Medulla oblongata (tissue), 1 donor: ENCODE data around the gene LALBA.
"Not testable (repeated sequence)": the region's sequence is repeated elsewhere in the genome, so short reads cannot be mapped to it uniquely, and the experiment has no call there.

ENCODE experiments used
- DNase-seq: peaks from one replicate; pipeline ENCODE4 v3.0.0-alpha.2; 2015; ENCODE audit errors: extremely low spot score

LALBA gene

GRCh38 chr12:48569946-48570345 lies at the start of gene LALBA:
Gene LALBA (minus strand): TSS chr12:48570046. CDS start chr12:48570020, 26 bp downstream.
- no peak for DNase-seq

DNA sequence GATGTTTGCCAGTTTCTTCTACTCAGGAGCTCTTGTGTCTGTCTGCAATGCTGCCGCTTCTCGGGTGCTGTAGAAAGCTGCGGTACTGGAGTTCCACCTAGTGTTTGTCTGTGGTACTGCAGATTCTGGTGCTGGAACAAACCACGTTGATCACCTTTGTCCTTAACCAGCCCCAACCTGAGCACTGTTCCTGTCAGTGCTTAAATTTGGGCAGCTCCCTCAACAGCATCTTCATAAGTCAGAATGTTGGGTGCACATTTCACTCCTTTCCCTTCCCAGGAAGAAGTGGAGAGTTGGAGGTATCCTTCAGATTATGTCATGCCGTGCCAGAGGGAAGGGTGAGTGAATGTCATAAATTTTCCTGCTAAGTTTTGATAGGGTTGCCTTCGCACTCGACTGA lies 48.7 kb upstream of the LALBA start:
- DNase-seq, result peak; percentile 85

DNA sequence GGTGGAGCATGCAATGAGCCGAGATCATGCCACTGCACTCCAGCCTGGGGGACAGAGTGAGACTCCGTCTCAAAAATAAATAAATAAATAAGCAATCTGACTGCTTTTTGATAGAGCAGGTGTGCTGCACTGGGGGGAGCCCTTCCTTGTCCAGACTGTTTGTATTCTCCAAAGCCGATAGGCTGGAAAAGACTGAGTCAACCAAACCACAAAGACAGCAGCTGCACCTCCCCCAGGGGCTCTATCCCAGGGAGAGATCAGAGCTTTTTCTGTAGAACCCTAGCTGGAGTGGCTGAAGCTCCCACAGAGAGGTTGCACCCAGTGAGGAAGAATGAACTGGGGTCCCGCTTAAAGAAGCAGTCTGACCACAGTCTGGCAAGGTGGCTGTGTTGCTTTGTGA lies 45.8 kb upstream of the LALBA start:
- no peak for DNase-seq

DNA sequence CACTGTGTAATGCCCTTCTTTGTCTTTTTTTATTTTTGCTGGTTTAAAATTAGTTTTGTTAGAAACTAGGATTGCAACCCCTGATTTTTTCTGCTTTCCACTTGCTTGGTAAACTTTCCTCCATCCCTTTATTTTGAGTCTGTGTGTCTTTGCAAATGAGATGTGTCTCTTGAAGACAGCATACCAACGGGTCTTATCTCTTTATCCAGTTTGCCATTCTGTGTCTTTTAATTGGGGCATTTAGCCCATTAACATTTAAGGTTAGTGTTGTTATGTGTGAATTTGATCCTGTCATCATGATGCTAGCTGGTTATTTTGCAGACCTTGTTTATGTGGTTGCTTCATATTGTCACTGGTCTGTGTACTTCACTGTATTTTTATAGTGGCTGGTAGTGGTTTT lies 43.5 kb upstream of the LALBA start:
- DNase-seq, result no peak

DNA sequence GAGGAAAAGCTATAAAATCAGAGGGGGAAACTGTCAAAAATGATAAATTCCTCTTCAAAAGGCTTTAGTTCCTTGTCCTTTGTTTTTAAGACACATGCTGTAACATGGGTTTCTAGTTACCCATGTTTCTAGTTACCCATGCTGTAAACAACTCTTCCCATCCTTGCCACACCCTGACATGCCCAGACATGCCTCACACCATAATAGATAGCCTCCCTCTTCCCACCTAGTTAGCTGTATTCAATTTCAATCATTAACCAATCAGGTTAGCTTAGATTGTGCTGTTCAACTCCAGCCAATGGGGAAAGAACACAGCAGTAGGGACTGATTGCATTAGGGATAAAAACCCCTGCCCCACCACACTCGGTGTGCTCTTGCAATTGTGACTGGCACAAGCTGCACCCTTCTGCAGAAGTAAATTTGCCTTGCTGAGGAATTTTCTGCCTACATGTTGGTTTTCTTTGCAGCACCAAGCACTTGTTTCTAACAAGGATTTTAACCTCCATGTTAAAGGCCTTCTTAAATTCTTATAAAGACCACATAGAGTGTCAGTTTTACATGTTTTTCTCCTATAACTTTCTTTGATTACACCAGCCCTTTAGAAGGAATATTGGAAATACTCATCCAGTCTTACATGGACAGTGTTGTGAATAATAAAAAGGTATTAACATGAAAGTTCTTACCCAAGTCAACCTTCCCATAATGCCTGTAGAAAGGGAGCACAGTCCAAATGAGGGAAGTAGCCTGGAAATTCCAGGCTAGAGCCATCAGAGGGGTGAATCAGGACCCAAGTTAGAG lies 32.5 kb upstream of the LALBA start:
- DNase-seq, result no peak

DNA sequence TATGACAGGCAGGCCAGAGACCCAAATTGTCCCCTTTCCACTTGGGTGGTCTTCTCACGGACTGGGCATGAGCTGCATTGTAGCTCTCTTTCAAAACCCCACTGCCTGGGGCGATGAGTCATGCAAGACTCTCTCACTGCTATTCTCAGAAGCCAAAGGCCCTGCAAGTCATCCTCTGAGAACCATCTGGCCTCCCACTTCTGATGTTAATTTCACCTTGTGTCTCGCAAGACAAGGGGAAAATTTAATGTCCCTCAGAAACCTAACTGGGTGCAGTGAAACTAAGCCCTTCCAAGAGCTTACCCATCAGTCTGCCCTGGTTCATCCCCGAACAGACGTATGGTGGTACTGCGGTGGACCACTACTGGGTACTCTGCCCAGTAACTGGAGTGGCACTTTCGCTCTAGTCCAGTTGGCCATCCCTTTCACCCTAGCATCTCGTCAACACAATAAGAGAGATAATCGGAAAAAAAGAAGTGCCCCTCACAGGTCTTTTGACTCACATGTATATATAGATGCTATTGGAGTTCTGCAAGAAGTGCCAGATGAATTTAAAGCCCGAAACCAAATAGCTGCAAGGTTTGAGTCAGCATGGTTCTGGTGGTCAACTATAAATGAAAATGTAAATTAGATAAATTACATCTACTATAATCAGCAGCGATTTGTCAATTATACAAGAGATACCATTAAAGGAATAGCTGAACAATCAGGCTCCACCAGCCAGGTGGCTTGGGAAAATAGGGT lies 31.3 kb upstream of the LALBA start:
- DNase-seq, result no peak

DNA sequence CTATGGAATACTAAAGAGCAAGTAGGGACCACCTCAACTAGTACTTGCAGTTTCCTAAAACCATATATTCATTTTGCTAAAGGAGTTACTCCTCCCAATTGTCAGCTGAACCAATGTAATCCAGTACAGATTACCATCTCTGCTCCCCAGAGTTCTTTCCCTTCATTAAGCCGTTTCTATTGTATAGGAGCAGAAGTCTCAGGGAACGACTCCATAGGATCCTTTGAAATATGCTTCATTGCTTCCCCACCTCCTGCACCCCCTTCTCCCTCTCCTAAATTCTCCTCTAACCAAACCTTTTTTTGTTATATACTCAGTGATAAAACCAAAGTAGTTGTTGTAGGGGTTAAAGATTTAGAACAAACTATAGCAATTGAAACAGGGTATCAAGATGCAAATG lies 30.7 kb upstream of the LALBA start:
- DNase-seq, result no peak

DNA sequence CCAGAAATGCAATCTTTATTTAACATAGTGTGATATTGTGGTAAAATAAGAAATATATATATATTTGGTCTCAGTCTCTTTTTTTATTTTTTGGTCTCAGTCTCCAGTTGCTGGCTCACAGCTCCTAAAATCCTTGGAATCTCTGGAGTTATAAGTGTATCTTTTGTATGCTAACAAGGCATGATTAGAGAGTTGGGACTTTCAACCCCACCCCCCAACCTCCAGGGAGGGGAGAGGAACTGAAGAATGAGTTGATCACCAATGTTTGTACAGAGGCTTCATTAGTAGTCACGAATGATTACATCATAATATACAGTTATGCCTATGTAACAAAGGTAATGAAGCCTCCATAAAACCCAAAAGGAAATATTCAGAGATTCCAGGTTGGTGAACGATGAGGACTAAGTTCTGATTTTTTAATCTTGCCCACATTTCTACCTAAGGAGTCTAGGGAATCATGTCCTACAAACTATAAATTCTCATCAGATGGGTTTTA lies 22.8 kb upstream of the LALBA start:
- no peak for DNase-seq

DNA sequence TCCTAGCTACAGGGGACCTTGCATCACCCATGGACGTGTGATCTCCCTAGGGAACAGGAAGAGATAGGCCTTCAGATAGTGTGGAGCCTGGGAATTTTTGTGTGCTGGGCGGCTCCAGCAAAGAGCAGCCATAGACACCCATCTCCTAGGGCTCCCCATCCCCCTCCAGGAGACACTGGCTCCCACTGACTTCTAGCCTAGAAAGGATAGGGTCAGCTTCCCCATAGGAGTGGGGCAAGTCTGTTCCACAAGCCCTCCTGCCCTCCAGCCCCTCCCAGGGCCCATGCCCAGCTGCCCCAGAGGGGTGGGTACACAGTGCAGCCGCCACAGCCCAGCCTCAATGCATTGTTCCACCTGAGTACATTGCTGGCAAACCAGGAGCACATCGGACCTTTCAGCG lies 16.5 kb upstream of the LALBA start:
- no peak for DNase-seq

- DNase-seq, result no peak
These were observed 13.9 kb upstream of the LALBA start for GRCh38 chr12:48583728-48584127.

DNA sequence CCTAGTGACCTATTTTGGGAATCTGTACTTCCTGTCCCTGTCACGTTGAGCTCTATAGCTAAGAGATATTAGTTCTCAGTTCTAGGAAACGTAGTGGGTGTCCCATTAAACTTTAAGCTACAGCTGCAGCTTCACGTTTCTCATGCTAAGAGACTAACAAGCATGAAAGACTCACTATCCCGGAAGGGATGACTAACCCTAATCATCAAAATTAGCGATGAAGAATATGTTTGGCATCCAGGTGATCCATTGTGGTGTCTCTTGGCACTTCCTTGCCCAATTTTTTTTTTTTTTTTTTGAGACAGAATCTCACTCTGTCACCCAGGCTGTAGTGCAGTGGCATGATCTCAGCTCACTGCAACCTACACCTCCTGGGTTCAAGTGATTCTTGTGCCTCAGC lies 11.0 kb upstream of the LALBA start:
- no peak for DNase-seq

- peak; percentile 80 for DNase-seq
These were observed 2.5 kb upstream of the LALBA start for GRCh38 chr12:48572326-48572725.

DNA sequence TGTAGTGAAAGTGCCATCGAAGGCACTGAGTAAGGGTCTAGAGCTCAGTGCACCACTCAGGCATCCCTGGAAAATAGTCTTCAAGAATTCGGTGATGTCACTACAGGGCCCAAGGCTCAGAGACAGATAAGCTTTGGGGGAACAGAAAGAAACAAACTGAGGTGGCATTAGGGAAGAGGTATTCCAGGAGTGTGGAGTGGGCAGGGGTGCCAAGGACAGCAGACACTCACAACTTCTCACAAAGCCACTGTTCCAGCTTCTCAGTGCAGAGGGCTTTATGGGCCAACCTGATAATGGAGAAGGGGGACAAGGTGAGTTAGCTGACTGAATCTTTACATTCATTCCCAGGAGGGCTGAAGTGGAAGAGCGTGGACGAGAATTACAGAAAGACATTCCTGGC lies 2.1 kb downstream of the LALBA start:
- DNase-seq, result no peak

GRCh38 chr12:48557919-48558318 lies 11.9 kb downstream of the LALBA start:
- no peak for DNase-seq

DNA sequence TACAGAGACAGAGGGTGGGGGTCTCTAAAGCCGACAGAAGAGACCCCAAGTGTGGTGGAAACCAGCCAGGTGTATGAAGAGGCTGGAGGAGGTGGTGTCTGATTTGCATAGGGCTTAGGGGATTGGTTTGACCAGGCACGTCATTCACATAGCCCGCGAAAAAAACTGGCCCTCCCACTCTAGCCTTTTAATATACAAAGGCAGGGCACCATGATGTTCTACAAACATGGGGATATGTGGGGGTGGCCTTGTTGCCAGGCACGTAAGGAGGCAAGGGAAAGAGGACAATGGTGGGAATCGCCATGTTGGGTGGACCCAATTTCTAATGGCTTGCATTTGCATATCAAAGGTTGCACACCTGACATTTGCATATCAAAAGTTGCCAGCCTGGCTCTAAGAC lies 13.2 kb downstream of the LALBA start:
- no peak for DNase-seq

DNA sequence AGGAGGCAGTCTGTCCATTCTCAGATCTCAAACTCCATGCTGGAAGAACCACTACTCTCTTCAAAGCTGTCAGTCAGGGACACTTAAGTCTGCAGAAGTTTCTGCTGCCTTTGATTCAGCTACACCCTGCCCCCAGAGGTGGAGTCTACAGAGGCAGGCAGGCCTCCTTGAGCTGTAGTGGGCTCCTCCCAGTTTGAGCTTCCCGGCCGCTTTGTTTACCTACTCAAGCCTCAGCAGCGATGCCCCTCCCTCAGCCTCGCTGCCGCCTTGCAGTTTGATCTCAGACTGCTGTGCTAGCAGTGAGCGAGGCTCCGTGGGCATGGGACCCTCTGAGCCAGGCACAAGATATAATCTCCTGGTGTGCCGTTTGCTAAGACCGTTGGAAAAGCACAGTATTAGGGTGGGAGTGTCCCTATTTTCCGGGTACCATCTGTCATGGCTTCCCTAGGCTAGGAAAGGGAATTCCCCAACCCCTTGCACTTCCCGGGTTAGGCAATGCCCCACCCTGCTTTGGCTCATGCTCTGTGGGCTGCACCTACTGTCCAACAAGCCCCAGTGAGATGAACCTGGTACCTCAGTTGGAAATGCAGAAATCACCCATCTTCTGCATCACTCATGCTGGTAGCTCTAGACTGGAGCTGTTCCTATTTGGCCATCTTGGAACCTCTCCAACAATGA lies 16.0 kb downstream of the LALBA start:
- DNase-seq, result not testable (repeated sequence)

- DNase-seq, result not testable (repeated sequence)
These were observed 18.2 kb downstream of the LALBA start for GRCh38 chr12:48551636-48552035.

DNA sequence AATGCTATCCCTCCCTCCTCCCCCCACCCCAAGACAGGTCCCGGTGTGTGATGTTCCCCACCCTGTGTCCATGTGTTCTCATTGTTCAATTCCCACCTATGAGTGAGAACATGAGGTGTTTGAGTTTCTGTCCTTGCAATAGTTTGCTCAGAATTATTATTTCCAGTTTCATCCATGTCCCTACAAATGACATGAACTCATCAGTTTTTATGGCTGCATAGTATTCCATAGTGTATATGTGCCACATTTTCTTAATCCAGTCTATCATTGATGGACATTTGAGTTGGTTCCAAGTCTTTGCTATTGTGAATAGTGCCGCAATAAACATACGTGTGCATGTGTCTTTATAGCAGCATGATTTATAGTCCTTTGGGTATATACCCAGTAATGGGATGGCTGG lies 22.8 kb downstream of the LALBA start:
- DNase-seq, result not testable (repeated sequence)

DNA sequence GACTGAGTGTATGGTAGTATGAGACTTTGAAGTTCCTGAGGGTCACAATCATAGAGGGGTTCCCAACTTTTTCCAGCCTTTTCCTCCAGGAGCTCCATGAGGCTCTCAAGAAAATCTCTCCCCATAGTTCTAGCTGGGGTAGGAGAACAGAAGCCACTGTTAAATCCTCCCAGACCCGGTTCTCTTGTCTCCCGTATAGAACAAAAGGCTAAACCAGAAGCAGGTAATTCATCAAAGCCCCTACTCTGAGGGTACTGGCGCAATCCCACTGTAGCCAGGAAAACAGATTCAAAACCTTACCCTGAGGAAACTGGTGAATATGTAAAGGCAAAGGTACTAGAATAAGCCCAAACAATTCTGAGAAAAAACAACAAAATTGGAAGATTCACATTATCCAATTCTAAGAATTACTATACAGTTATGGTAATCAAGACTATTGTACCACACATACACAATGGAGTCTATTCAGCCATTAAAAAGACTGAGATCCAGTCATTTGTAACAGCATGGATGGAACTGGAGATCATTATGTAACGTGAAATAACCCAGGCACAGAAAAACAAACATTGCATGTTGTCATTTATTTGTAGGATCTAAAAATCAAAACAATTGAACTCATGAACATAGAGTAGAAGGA lies 23.9 kb downstream of the LALBA start:
- DNase-seq, result no peak

- peak; percentile 38 for DNase-seq
These were observed 27.4 kb downstream of the LALBA start for GRCh38 chr12:48542300-48542928.

GRCh38 chr12:48536602-48537001 lies 33.2 kb downstream of the LALBA start:
- no peak for DNase-seq

GRCh38 chr12:48532601-48533000 lies 37.2 kb downstream of the LALBA start:
- no peak for DNase-seq
